Measurements from ENCODE around the gene TMEM273.
"Not testable (repeated sequence)": the region's sequence is repeated elsewhere in the genome, so short reads cannot be mapped to it uniquely, and the experiment has no call there.

The TMEM273 gene

DNA sequence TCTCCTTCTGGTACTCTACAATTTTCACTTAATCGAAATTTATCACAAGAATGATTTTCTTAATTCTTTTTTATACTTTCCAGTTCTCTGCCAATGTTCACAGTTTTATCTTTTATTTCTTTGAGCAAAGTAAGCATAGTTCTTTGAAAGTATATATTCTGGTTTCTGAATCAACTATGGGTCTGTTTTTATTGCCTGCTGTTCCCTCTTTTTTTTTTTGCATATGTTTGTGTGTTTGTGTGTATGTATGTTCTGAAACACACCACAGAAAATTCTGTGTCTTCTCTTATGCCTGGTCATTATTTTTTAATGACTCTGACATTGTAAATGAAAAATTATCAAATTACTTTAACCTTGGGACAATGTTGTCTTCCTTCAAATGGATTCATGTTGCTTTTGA is 15.9 kb upstream of the TMEM273 start:
- DNase-seq (ENCODE audit: low spot score) = no peak

DNA sequence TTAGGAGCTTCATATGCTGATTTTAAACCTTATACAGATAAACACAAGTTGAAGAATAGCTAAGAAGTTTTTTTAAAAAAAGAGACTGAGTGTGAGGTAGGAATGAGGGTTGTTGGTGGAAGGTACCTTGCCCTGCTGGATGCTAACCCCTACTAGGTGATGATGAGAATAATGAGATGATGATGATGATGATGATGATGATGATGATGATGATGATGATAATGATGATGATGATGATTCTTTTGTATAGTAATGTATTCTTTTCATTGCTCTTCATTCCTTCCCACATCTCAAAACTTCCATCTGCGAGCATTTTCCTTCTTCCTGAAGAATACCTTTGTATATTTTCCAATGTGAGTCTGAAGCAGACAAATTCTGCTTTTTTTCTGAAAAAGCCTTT is 14.1 kb upstream of the TMEM273 start:
- no peak for DNase-seq (ENCODE audit: low spot score)

DNA sequence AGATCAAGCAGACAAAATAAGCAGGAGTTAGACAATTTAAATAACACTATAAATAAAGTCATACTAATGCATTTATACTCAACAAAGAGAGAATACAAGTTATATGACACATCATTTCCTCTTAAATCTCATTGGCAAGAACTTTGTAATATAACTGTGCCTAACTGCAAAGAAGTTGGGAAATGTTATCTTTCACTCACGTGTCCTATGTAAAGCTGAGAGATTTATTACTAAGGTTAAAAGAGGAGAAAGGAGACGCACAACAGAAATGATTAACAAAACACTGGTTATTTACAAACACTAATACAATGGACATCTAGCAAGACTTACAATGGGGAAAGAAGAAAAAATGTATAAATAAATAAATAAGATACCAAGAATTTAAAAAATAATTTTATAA is 12.7 kb upstream of the TMEM273 start:
- DNase-seq (ENCODE audit: low spot score) = no peak

DNA sequence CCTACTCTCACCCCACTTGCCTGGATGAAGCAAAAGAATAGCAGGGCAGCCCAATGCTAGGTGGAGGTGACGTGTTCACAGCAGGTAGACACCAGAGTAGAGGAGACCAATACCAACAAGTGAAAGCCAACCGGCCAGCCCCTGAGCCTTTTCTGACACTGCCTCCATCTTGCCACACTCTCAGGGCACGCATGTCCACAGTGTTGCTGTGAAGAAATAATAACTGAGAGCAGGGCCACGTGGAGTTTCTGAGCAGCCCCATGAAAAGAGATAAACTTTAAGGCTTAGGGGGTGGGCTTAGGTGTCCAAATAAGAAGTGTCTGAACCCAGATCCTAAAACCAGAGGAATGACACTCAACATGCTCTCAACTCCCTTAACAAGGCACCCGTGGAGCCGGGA is 9.0 kb upstream of the TMEM273 start:
- no peak for DNase-seq (ENCODE audit: low spot score)

DNA sequence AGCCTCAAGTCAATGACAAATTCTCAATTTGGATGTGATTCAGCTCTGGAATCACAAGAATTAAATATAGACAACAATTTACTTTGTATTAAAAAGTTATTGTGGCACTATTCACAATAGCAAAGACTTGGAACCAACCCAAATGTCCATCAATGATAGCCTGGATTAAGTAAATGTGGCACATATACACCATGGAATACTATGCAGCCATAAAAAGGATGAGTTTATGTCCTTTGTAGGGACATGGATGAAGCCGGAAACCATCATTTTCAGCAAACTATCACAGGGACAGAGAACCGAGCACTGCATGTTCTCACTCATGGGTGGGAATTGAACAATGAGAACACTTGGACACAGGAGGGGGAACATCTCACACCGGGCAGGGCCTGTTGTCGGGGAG is 7.7 kb upstream of the TMEM273 start:
- DNase-seq (ENCODE audit: low spot score) = not testable (repeated sequence)

DNA sequence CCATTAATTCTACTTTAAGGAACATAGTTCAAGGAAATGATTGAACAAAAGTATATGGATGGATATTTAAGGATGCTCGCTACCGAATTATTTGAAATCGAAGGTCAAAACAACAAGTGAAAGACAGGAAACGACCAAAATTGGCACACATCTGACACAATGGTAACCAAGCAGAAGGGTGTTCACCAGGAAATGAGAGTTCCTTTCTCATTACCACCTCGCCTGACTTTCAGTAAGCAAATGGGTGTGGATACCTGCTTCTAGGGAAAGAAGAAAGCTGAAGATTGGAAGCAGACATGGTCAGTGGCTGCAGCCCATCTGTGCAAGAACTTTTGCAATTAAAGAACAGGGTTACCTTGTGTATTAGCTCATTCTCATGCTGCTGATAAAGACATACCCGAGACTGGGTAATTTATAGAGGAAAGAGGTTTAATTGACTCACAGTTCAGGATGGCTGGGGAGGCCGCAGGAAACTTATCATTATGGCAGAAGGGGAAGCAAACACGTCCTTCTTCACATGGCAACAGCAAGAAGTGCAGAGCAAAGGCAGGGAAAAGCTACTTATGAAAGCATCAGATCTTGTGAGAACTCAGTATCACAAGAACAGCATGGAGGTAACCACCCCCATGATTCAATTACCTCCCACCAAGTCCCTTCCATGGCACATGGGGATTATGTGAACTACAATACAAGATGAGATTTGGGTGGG is 6.2 kb upstream of the TMEM273 start:
- DNase-seq (ENCODE audit: low spot score) = no peak

DNA sequence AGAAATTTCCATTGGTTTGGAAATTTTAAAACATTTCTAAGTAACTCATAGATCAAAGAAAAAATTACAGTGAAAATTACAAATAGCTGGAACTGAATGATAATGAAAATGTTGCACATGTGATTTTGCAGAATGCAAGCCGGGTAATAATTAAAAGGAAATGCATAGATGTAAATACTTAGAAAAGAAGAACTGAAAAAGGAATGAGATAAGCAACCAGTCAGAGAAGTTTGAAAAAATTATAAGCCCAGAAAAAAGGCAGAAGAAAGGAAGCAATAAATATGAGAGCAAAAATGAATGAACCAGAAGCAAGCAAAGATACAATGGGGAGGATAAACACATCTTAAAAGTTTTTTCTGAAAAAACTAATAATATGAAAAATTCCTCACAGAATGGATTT is 3.2 kb upstream of the TMEM273 start:
- DNase-seq (ENCODE audit: low spot score) = no peak

- no peak for DNase-seq (ENCODE audit: low spot score)
These were observed 1.2 kb upstream of the TMEM273 start for GRCh38 chr10:49189422-49189821.

GRCh38 chr10:49187044-49187484 is 1.1 kb downstream of the TMEM273 start:
- no peak for DNase-seq (ENCODE audit: low spot score)

DNA sequence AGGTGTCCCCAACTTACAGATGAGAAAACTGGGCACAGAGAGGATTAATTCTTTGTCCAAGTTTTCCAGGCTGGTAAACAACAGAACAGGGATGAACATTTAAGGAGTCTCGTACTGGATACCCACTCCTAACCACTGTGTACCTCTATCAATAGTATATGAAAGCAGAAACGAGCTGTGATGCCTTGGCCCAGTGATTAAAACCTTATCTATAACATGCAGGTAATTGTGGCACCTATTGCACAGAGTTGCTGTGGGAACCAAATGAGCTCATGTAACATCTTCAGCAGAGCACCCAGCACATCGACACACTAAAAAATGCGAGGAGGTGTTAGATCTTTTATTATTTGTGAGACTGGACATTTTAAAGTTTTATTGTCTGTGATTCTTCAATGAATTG is 1.6 kb downstream of the TMEM273 start:
- DNase-seq (ENCODE audit: low spot score) = no peak

- DNase-seq (ENCODE audit: low spot score) = no peak
These were observed 3.0 kb downstream of the TMEM273 start for GRCh38 chr10:49185213-49185612.

DNA sequence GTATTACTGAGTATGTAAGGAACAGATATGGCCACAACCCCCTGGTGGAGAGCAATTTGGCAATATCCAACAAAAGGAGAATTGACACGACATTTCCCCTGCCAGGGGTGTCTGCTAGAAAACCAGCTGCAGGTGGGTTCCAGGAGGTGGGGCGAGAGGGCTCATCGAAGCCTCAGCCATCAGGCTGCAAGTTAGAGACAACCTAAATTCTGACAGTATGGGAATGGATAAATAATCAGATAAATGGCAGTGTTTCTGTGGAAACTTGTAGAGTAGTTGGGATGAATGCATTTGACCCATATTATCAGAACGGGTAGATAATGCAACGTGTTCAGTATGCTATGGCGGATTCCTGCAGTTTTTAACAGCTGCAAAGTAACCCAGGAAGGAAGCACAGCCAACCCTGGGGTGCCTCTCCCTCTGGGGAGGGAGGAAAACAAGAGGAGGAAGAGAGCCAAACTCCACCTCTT is 3.5 kb downstream of the TMEM273 start:
- no peak for DNase-seq (ENCODE audit: low spot score)

GRCh38 chr10:49183596-49184542 is 4.3 kb downstream of the TMEM273 start:
- DNase-seq (ENCODE audit: low spot score) = no peak

DNA sequence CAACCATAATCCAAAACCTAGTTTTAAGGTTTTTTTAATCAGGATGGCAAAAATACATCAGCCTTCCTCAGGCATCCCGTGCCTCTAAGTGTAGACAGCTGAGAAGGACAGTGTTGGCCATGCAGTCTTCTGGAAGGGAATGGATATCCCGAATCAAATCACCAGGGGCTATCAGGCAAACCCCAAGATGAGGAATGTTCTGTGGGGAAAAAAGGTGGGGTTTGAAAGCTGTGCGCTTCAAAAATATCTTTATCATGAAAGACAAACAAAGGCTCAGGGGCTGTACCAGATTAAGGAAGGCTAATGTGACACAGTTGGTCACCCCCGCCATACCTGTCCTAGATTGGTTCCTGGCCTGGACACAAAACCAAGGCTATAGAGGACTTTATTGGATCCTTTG is 5.4 kb downstream of the TMEM273 start:
- DNase-seq (ENCODE audit: low spot score) = no peak

DNA sequence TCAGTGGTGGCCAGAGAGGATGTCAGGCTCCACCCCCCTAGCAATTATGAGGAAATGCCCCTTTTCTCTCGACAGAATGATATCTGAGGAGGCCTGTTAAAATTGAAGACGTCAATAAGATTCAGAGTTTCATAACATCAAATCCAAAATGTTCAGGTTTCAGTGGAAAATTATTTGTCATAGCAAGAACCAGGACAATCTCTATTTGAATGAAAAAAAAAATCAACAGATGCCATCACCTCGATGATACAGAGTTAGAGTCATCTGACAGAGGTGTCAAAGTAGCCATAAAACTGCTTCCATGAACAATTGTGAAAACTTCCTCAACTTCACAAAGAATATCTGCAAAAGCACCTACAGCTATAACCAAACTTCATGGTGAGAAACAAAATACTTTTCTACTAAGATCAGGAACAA is 7.7 kb downstream of the TMEM273 start:
- DNase-seq (ENCODE audit: low spot score) = no peak

GRCh38 chr10:49179699-49180443 is 8.3 kb downstream of the TMEM273 start:
- no peak for DNase-seq (ENCODE audit: low spot score)

DNA sequence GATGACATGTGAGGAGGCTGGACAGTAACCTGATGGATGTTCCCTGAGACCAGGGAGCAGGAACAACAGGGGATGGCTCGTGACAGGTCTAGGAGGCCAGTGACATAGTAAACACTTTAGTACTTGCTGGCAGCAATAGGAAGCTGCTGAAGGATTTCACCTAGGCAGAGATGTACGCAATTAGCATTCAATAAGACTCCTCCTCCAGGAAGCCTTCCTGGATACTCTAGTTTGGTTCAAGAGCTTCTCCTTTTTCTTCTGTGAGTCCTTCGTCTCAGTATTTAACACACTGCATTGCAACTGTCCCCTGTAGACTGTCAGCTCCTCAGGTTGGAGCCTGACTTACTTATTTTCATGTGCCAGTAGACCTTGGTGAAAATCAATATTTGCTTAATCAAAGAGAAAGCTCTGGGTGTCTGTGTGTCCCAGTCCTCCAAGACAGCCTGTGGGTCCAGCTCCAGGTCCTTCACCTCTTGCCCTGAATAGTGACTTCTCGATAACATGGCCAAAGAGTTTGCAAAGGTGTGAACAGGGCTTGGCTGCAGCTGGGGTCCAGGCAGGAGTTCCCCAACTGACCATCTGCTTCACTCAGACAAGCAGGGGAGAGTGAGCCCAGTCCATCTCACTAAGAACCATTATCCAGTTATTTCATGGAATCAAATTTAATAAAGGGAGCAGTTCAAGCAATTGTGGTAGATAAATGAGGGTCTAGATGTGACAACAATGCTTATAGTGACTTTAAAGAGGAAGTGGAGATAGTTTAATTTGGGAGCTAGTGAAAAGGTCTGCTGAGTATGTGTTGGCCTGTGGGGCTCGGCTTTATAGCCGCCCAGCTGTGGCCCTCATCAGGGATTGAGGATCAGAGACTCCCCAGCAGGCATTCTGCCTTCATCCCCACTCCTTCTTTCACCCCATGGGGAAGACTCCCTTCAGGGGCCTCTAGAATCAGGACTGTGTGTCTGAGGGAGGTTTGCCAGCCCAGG is 9.4 kb downstream of the TMEM273 start:
- no peak for DNase-seq (ENCODE audit: low spot score)

DNA sequence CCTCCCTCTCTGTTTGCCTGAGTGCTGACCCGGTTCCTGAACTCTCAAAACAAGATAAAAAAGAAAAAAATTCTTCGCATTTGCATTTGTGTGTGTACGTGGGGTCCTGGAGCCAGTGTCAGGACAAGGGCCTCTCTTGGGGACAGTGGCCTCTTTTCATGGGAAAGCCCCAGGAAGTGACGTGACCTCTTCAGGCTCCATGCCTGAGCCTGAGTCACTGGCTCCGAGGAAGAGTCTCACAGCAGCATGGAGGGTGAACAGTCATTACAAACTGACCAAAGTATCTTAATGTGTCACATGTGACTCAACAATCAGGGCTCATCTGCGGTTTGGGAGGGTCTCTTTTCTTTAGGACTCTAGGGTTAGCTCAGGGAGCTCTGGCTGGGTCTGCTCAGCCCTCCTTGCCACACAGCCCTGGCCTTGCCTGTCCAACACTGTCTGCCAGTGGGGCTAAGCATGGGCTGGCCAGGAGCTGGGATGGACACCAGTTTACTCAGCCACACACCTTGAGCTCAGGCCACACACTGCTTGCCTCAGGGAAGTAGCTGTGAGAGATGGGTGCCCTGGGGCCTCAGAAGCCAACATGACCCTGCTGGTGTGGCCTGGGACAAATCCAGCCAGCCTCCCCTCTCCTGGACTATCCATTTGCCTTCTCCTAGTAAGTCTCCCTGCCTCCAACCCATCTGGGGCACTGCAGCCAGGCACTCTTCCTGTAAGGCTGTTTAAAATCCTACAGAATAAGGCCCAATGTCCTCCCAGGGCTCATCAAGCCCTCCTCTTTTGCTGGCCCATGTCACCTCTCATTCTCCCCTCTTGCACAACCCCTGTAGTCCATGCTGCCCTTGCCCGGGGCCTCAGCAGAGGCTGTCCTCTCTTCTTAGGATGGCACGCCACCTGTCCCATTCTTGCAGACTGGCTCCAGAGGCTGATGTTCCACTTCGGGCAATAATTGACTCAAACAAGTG is 10.5 kb downstream of the TMEM273 start:
- no peak for DNase-seq (ENCODE audit: low spot score)

GRCh38 chr10:49176310-49177268 is 11.6 kb downstream of the TMEM273 start:
- DNase-seq (ENCODE audit: low spot score) = no peak
